GM12878 (cell line): ENCODE data around the gene SHISA9. TPM values are rescaled to one million over a fixed set of nuclear protein-coding genes. Genes with fewer than 3 reads are reported as not detected.

Experiments used
- ATAC-seq: fragments of 200-7000 bp; cut with Tn5 transposase; 3 replicates; pipeline ENCODE4 v1.9.1; 2020; ENCODE audit warnings: mild to moderate bottlenecking, moderate library complexity
- BruUV-seq: library from RNA; stranded (reverse); fragments of 400-500 nt; replicated peaks from 2 replicates; lab custom pipeline; 2021; lab: Mats Ljungman, UMichigan
- CTCF ChIA-PET: fragments of 300-600 bp; sonication (Branson Sonifier 250); formaldehyde crosslinking; extraction: SDS; loops from one replicate; lab custom pipeline; 2021; ENCODE audit warnings: inconsistent platforms; lab: Yijun Ruan, JAX
- POLR2A ChIA-PET: fragments of 350-600 bp; formaldehyde crosslinking; extraction: SDS; loops from one replicate; lab custom pipeline; 2021; ENCODE audit warnings: inconsistent platforms; lab: Charles Lee
- RAD21 ChIA-PET: fragments of 300-600 bp; sonication (Branson Sonifier 250); formaldehyde crosslinking; loops from one replicate; lab custom pipeline; 2023; ENCODE audit warnings: antibody characterized with exemption; ENCODE audit not compliant: unreplicated experiment; lab: Charles Lee
- SMC1A ChIA-PET: fragments of 300-600 bp; sonication (Branson Sonifier 250); formaldehyde crosslinking; loops from one replicate; lab custom pipeline; 2023; ENCODE audit not compliant: unreplicated experiment, uncharacterized antibody; lab: Charles Lee
- DNase-seq: peaks from one replicate; pipeline ENCODE4 v3.0.0-alpha.2; 2011; ENCODE audit warnings: low read depth, low spot score
- FAIRE-seq: peaks from 3 replicates; lab custom pipeline; 2011; peaks lifted over from hg19 to GRCh38; lab: Jason Lieb, UNC
- H2AFZ ChIP-seq: 2 replicates; pipeline ENCODE4 v1.6.0; 2011; ENCODE audit warnings: low read depth, low read length, control low read depth; ENCODE audit not compliant: control insufficient read depth
- H3K27ac ChIP-seq: 2 replicates; pipeline ENCODE4 v1.5.1; 2011; ENCODE audit warnings: control low read depth; ENCODE audit not compliant: control insufficient read depth, insufficient read depth
- H3K27me3 ChIP-seq, 2 experiments: replicated peaks in 1 of 2; 2 replicates each; pipeline versions ENCODE4 v1.6.0 to v1.6.1; 2011; ENCODE audit warnings: low read length in 1 of 2; ENCODE audit not compliant: control insufficient read depth in 2 of 2, insufficient read depth in 2 of 2
- H3K36me3 ChIP-seq, 2 experiments: 2 replicates each; pipeline ENCODE4 v1.5.1; 2011; ENCODE audit warnings: low read length in 1 of 2; ENCODE audit not compliant: control insufficient read depth in 2 of 2, insufficient read depth in 2 of 2
- H3K4me1 ChIP-seq: 2 replicates; pipeline ENCODE4 v1.6.1; 2011; ENCODE audit warnings: mild to moderate bottlenecking, low read length, moderate library complexity, mixed read lengths; ENCODE audit not compliant: control insufficient read depth, insufficient read depth
- H3K4me2 ChIP-seq: 2 replicates; pipeline ENCODE4 v1.6.0; 2011; ENCODE audit warnings: control low read depth; ENCODE audit not compliant: control insufficient read depth, insufficient read depth
- H3K4me3 ChIP-seq: fragments of 200-600 bp; sonication (generic); 2 replicates; pipeline ENCODE4 v1.5.1; 2016
- H3K79me2 ChIP-seq: 2 replicates; pipeline ENCODE4 v1.6.0; 2011; ENCODE audit warnings: low read length; ENCODE audit not compliant: control insufficient read depth, insufficient read depth
- H3K9ac ChIP-seq: 2 replicates; pipeline ENCODE4 v1.8.0; 2011; ENCODE audit warnings: low read length, control low read depth, mixed read lengths; ENCODE audit not compliant: control insufficient read depth, insufficient read depth
- H3K9me3 ChIP-seq: replicated peaks from 3 replicates; pipeline ENCODE4 v1.5.1; 2011; ENCODE audit warnings: mild to moderate bottlenecking, low read length; ENCODE audit not compliant: control insufficient read depth, insufficient read depth
- H4K20me1 ChIP-seq: 2 replicates; pipeline ENCODE4 v1.6.0; 2011; ENCODE audit not compliant: control insufficient read depth, insufficient read depth
- EZH2 ChIP-seq: IDR thresholded peaks from 2 replicates; pipeline ENCODE4 v1.6.1; 2012; ENCODE audit warnings: low read depth, mild to moderate bottlenecking, control low read depth, inconsistent platforms, low read length, borderline replicate concordance; ENCODE audit not compliant: control insufficient read depth
- HDGF ChIP-seq: fragments of 450-650 bp; IDR thresholded peaks from 2 replicates; pipeline ENCODE4 v1.6.1; 2016; ENCODE audit warnings: antibody characterized with exemption
- IRF3 ChIP-seq: fragments of 450-650 bp; IDR thresholded peaks from 2 replicates; pipeline ENCODE4 v1.6.1; 2014; ENCODE audit warnings: mild to moderate bottlenecking
- NFIC ChIP-seq: IDR thresholded peaks from 2 replicates; pipeline ENCODE4 v1.6.1; 2012; ENCODE audit warnings: low read depth, mild to moderate bottlenecking, inconsistent platforms, low read length, moderate library complexity
- RAD51 ChIP-seq: fragments of 450-650 bp; IDR thresholded peaks from 2 replicates; pipeline ENCODE4 v1.6.1; 2016; ENCODE audit warnings: moderate library complexity, mild to moderate bottlenecking, inconsistent platforms
- SPI1 ChIP-seq: IDR thresholded peaks from 2 replicates; pipeline ENCODE4 v1.6.1; 2011; ENCODE audit warnings: low read depth, mild to moderate bottlenecking, low read length, moderate library complexity, borderline replicate concordance; ENCODE audit not compliant: insufficient read depth
- SREBF2 ChIP-seq: IDR thresholded peaks from 2 replicates; pipeline ENCODE4 v1.6.1; 2012; ENCODE audit warnings: mild to moderate bottlenecking, low read length
- YY1 ChIP-seq: IDR thresholded peaks from 2 replicates; pipeline ENCODE4 v1.6.1; 2011; ENCODE audit warnings: low read depth, mild to moderate bottlenecking, low read length
- ZBTB11 ChIP-seq: fragments of 450-650 bp; formaldehyde crosslinking; IDR thresholded peaks from 2 replicates; pipeline ENCODE4 v1.5.0; 2022; ENCODE audit warnings: mild to moderate bottlenecking, missing genetic modification characterization
- WGBS: methylation state at CpG from one replicate; pipeline ENCODE4 v1.1.6; 2016; ENCODE audit warnings: low lambda C conversion rate; ENCODE audit not compliant: insufficient replicate concordance, insufficient coverage; ENCODE audit errors: missing lambda C conversion rate; 5-methylcytosine and 5-hydroxymethylcytosine counted together
- in situ Hi-C: fragments of 300-500 bp; cut with MboI; formaldehyde crosslinking; loops from 9 replicates; pipeline ENCODE4 v1.14.3; 2018; ENCODE audit warnings: mixed read lengths
- intact Hi-C: fragments of 100-400 bp; cut with micrococcal nuclease; formaldehyde crosslinking; loops from one replicate; pipeline ENCODE4 v1.14.2; 2022; ENCODE audit not compliant: unreplicated experiment
- polyA plus RNA-seq, 11 experiments: library from polyadenylated mRNA; depleted of rRNA in 4 of 11; unstranded in 6 of 11; stranded (reverse) in 5 of 11; fragments of >200 nt; fragmentation: Nextera tagmentation in 4 of 11; fragmentation: Illumina TruSeq in 1 of 11; extraction: Ambion mirVana in 4 of 11; extraction: Trizol in 1 of 11; gene quantifications; 1 replicate in 1 of 11; 2 replicates in 10 of 11; pipeline versions ENCODE4 v1.2.1 to v1.2.3, GENCODE V29; 2011 to 2016; ENCODE audit warnings: inconsistent platforms in 2 of 11, missing spikeins in 2 of 11, low read depth in 1 of 11
- total RNA-seq, 4 experiments: library from RNA; depleted of rRNA in 3 of 4; stranded (reverse); fragments of >200 nt in 3 of 4; fragmentation: Illumina TruSeq in 1 of 4; extraction: Trizol in 1 of 4; gene quantifications; 2 replicates each; pipeline versions ENCODE4 v1.2.1 to v1.2.3, GENCODE V29; 2013 to 2021

Gene SHISA9
- total and polyA plus RNA-seq, 10 of the 15 experiments (the other 5 are each of a cell fraction or from before 2014, with no cell fraction given), result 0.03 to 25.5 (median 0.07) TPM

- no peak for TF ChIP-seq EZH2
- TF ChIP-seq SREBF2, result no peak
- TF ChIP-seq IRF3, result no peak
- TF ChIP-seq NFIC, result no peak
- TF ChIP-seq HDGF, result no peak
Measured at GRCh38 chr16:12903407-12904328, 2.3 kb downstream of the SHISA9 start (continued).

- H4K20me1 ChIP-seq, result no peaks in the 10 kb centered on the region
- CTCF ChIA-PET, result interaction anchor here (0.7 to 1.4 kb wide), 4 partner anchors 208 to 1015 kb away, joined by 3 to 5 read pairs (median 3); partner anchors contain the start of gene ERCC4
- SMC1A ChIA-PET, result interaction anchor here (0.9 to 1.8 kb wide), 4 partner anchors 9 to 863 kb away, joined by 3 to 6 read pairs (median 3); no protein-coding TSS in a partner anchor
- no peak overlapping the region for H3K4me2 ChIP-seq
- no TSS peak for BruUV-seq
- no peak overlapping the region for H3K9ac ChIP-seq
- no peak for DNase-seq
- RAD21 ChIA-PET, result interaction anchor here (1.5 to 2.3 kb wide), 3 partner anchors 152 to 531 kb away, joined by 4 to 8 read pairs (median 5); no protein-coding TSS in a partner anchor
- no peak for TF ChIP-seq YY1
- TF ChIP-seq ZBTB11 (CRISPR knock-in tag), result no peak
- no peak for TF ChIP-seq SPI1
- no peak for TF ChIP-seq RAD51
- TF ChIP-seq, all 136 proteins: peak for 0
- Histone ChIP-seq H3K36me3 (no peaks in the 10 kb centered on the region), H3K4me1 (no peaks in the 10 kb centered on the region), H2AFZ (no peak overlapping the region), H3K27ac (no peak overlapping the region), H3K4me3 (no peak overlapping the region), H3K9me3 (no peaks in the 10 kb centered on the region), H3K79me2 (no peaks in the 10 kb centered on the region), H3K27me3 (peaks cover 18 to 19% of the 10 kb centered on the region in 2 experiments)
- intact Hi-C loops (no loop called here), in situ Hi-C loops (no loop called here)
- FAIRE-seq, result no peak
- 15% methylated on average over 7 of the region's 7 CpGs for WGBS
- no peak for ATAC-seq
- POLR2A ChIA-PET, result no interaction called here
Measured at GRCh38 chr16:12904329-12904671, 2.9 kb downstream of the SHISA9 start.
